HCT116 (cell line): ENCODE results near the gene SLC38A3. TPM values are rescaled to one million over a fixed set of nuclear protein-coding genes. Genes with fewer than 3 reads are reported as not detected.
A peak's percentile ranks its signal among the peaks of the same experiment; 100 is the strongest.

Experiments
- ATAC-seq: fragments of 200-7000 bp; cut with Tn5 transposase; 2 replicates; pipeline ENCODE4 v1.9.1; 2020; ENCODE audit warnings: mild to moderate bottlenecking, moderate library complexity
- BruUV-seq: library from RNA; stranded (reverse); fragments of 400-500 nt; replicated peaks from 2 replicates; lab custom pipeline; 2021; lab: Mats Ljungman, UMichigan
- CTCF ChIA-PET: fragments of 300-600 bp; sonication (Branson Sonifier 250); formaldehyde crosslinking; loops from one replicate; lab custom pipeline; 2021; ENCODE audit warnings: antibody characterized with exemption; lab: Charles Lee
- POLR2A ChIA-PET: fragments of 300-600, 350-600 bp; sonication (Branson Sonifier 250); formaldehyde crosslinking; loops from one replicate; lab custom pipeline; 2021; ENCODE audit warnings: antibody characterized with exemption; lab: Charles Lee
- RAD21 ChIA-PET, 2 experiments: fragments of 300-600 bp; sonication (Branson Sonifier 250); formaldehyde crosslinking; loops; one replicate each; lab custom pipeline; 2023; ENCODE audit warnings: low total read pairs in 2 of 2; ENCODE audit not compliant: uncharacterized antibody in 2 of 2, unreplicated experiment in 2 of 2, low non-redundant PET in 1 of 2; lab: Charles Lee
- DNase-seq: peaks from one replicate; pipeline ENCODE4 v3.0.0-alpha.2; 2010; ENCODE audit warnings: low read depth, low spot score
- H2AFZ ChIP-seq: fragments of 200-600 bp; shearing (Covaris generic), sonication (generic); 2 replicates; pipeline ENCODE4 v1.6.1; 2017; ENCODE audit warnings: low read depth, mixed run types, mixed read lengths, antibody characterized with exemption, low read length; ENCODE audit not compliant: poor library complexity, severe bottlenecking
- H3K27ac ChIP-seq: 2 replicates; pipeline ENCODE4 v1.5.1; 2012; ENCODE audit warnings: low read depth, low read length
- H3K27me3 ChIP-seq: fragments of 200-600 bp; sonication (generic); 2 replicates; pipeline ENCODE4 v1.6.1; 2016; ENCODE audit warnings: mixed run types, low read length, mixed read lengths; ENCODE audit not compliant: insufficient read depth
- H3K36me3 ChIP-seq, 2 experiments: fragments of 200-500 bp in 1 of 2; fragments of 200-600 bp in 1 of 2; sonication (Bioruptor generic) in 1 of 2; sonication (generic) in 1 of 2; 2 replicates each; pipeline versions ENCODE4 v1.5.1 to v1.6.1; 2014 to 2016; ENCODE audit warnings: low read length in 2 of 2, inconsistent platforms in 1 of 2, mixed read lengths in 1 of 2, mixed run types in 1 of 2; ENCODE audit not compliant: insufficient read depth in 2 of 2, control insufficient read depth in 1 of 2
- H3K4me1 ChIP-seq, 2 experiments: fragments of 200-600 bp in 1 of 2; sonication (generic) in 1 of 2; 2 replicates each; pipeline versions ENCODE4 v1.5.1 to v1.6.1; 2012 to 2017; ENCODE audit warnings: low read length in 2 of 2, inconsistent platforms in 1 of 2, mild to moderate bottlenecking in 1 of 2, mixed read lengths in 1 of 2, mixed run types in 1 of 2, moderate library complexity in 1 of 2; ENCODE audit not compliant: insufficient read depth in 2 of 2, control insufficient read depth in 1 of 2
- H3K4me2 ChIP-seq: fragments of 200-600 bp; sonication (generic); 2 replicates; pipeline ENCODE4 v1.6.1; 2017; ENCODE audit warnings: mixed run types, low read length, mixed read lengths
- H3K4me3 ChIP-seq, 2 experiments: fragments of 200-600 bp in 1 of 2; sonication (generic) in 1 of 2; replicated peaks in 1 of 2; 2 replicates each; pipeline ENCODE4 v1.5.1; 2011 to 2016; ENCODE audit warnings: low read length in 2 of 2, control low read depth in 1 of 2, low read depth in 1 of 2, mild to moderate bottlenecking in 1 of 2, mixed read lengths in 1 of 2, mixed run types in 1 of 2
- H3K79me2 ChIP-seq: fragments of 200-600 bp; sonication (generic); 2 replicates; pipeline ENCODE4 v1.6.1; 2017; ENCODE audit warnings: mild to moderate bottlenecking, mixed run types, low read length, moderate library complexity, mixed read lengths; ENCODE audit not compliant: insufficient read depth
- H3K9ac ChIP-seq: fragments of 200-600 bp; sonication (generic); 2 replicates; pipeline ENCODE4 v1.6.1; 2016; ENCODE audit warnings: low read length, mixed read lengths
- H3K9me2 ChIP-seq: fragments of 200-600 bp; sonication (generic), shearing (Covaris generic); 2 replicates; pipeline ENCODE4 v1.6.1; 2017; ENCODE audit warnings: mixed run types, mild to moderate bottlenecking, moderate library complexity; ENCODE audit not compliant: insufficient read depth
- H3K9me3 ChIP-seq, 2 experiments: fragments of 200-500 bp in 1 of 2; fragments of 200-600 bp in 1 of 2; sonication (Bioruptor generic) in 1 of 2; sonication (generic) in 1 of 2; 2 replicates each; pipeline ENCODE4 v1.6.1; 2014 to 2017; ENCODE audit warnings: low read length in 2 of 2, mixed read lengths in 2 of 2, inconsistent platforms in 1 of 2, low read depth in 1 of 2, mild to moderate bottlenecking in 1 of 2, mixed run types in 1 of 2, moderate library complexity in 1 of 2; ENCODE audit not compliant: control insufficient read depth in 1 of 2, insufficient read depth in 1 of 2
- H4K20me1 ChIP-seq: fragments of 200-600 bp; sonication (generic), shearing (Covaris generic); 2 replicates; pipeline ENCODE4 v1.6.1; 2017; ENCODE audit warnings: mixed run types, mild to moderate bottlenecking, moderate library complexity; ENCODE audit not compliant: insufficient read depth
- ATF3 ChIP-seq: IDR thresholded peaks from 2 replicates; pipeline ENCODE4 v1.6.1; 2012
- CTCF ChIP-seq, 3 experiments: fragments of 200-600 bp in 1 of 3; sonication (generic) in 1 of 3; IDR thresholded peaks in 2 of 3; conservative IDR thresholded peaks in 1 of 3; 2 replicates each; pipeline ENCODE4 v1.5.1; 2012 to 2017; ENCODE audit warnings: low read depth in 2 of 3, low read length in 2 of 3, antibody characterized with exemption in 1 of 3, borderline replicate concordance in 1 of 3, control low read depth in 1 of 3, mild to moderate bottlenecking in 1 of 3, mixed read lengths in 1 of 3, mixed run types in 1 of 3, moderate library complexity in 1 of 3; ENCODE audit not compliant: insufficient read depth in 1 of 3
- EGR1 ChIP-seq: IDR thresholded peaks from 2 replicates; pipeline ENCODE4 v1.6.1; 2012; ENCODE audit warnings: low read depth
- ELF1 ChIP-seq: IDR thresholded peaks from 2 replicates; pipeline ENCODE4 v1.6.1; 2012; ENCODE audit warnings: low read depth, borderline replicate concordance
- FOSL1 ChIP-seq: IDR thresholded peaks from 2 replicates; pipeline ENCODE4 v1.6.1; 2012; ENCODE audit warnings: low read depth
- POLR2A ChIP-seq: IDR thresholded peaks from 2 replicates; pipeline ENCODE4 v1.7.0; 2011; ENCODE audit warnings: borderline replicate concordance; ENCODE audit not compliant: insufficient read depth, insufficient read length; ENCODE audit errors: extremely low read depth
- REST ChIP-seq: IDR thresholded peaks from 2 replicates; pipeline ENCODE4 v1.6.1; 2012; ENCODE audit warnings: low read depth
- SIN3A ChIP-seq: IDR thresholded peaks from 2 replicates; pipeline ENCODE4 v1.6.1; 2012; ENCODE audit warnings: low read depth
- TCF7L2 ChIP-seq: IDR thresholded peaks from 2 replicates; pipeline ENCODE4 v1.7.0; 2011; ENCODE audit warnings: borderline replicate concordance, inconsistent platforms; ENCODE audit not compliant: insufficient read depth, insufficient read length; ENCODE audit errors: extremely low read depth
- ZBTB33 ChIP-seq: IDR thresholded peaks from 2 replicates; pipeline ENCODE4 v1.6.1; 2011; ENCODE audit warnings: mild to moderate bottlenecking, low read length, moderate library complexity; ENCODE audit not compliant: insufficient replicate concordance; ENCODE audit errors: extremely low read depth
- ZFX ChIP-seq: fragments of 450-650 bp; IDR thresholded peaks from 2 replicates; pipeline ENCODE4 v1.6.1; 2017
- intact Hi-C: fragments of 100-400 bp; cut with micrococcal nuclease; formaldehyde crosslinking; loops from 2 replicates; pipeline ENCODE4 v1.10.0; 2022
- total RNA-seq: library from RNA; stranded (reverse); gene quantifications from one replicate; pipeline ENCODE4 v1.2.1, GENCODE V29; 2021; ENCODE audit not compliant: unreplicated experiment

Gene SLC38A3
- total RNA-seq, 1 experiment from 2014 or later: 3.1 TPM

- CTCF ChIA-PET: no interaction called here
- no peak overlapping the region for H3K27ac ChIP-seq
- 0 out of 6 replicates have a peak, but pooled peaks of 1 of the 3 experiments have one; percentile 7 for TF ChIP-seq CTCF (IDR thresholded peaks at IDR 0.05 in 2 of 3, conservative IDR thresholded peaks at IDR 0.05 in 1 of 3; ENCODE audit: borderline replicate concordance in 1 of 3, insufficient read depth in 1 of 3, low read depth in 2 of 3, low read length in 2 of 3)
- no peak for TF ChIP-seq POLR2A
- no peak for TF ChIP-seq SIN3A
- TF ChIP-seq FOSL1: no peak
- TF ChIP-seq, all 23 proteins: peak for 1
- H3K4me2 ChIP-seq: no peak overlapping the region
- DNase-seq (no peak), ATAC-seq (no peak)
- H3K4me1 ChIP-seq: peaks cover 14 to 55% of the 10 kb centered on the region in 2 experiments
- RAD21 ChIA-PET: no interaction called here
- H3K27me3 ChIP-seq: no peaks in the 10 kb centered on the region
- no peak overlapping the region for H3K9ac ChIP-seq
- POLR2A ChIA-PET: no interaction called here
- no peaks in the 10 kb centered on the region for H3K9me3 ChIP-seq
- no TSS peak for BruUV-seq
- H3K79me2 ChIP-seq: no peaks in the 10 kb centered on the region
- no peak overlapping the region for H2AFZ ChIP-seq
- H4K20me1 ChIP-seq: no peaks in the 10 kb centered on the region
- no peaks in the 10 kb centered on the region for H3K9me2 ChIP-seq
- intact Hi-C loops: no loop called here
- H3K36me3 ChIP-seq: no peaks in the 10 kb centered on the region; a peak in 1 of 4 replicates
- H3K4me3 ChIP-seq: no peak overlapping the region
Measured at GRCh38 chr3:50158530-50159146, 46.4 kb upstream of the SLC38A3 start.

- Histone ChIP-seq H4K20me1 (no peaks in the 10 kb centered on the region), H3K36me3 (no peaks in the 10 kb centered on the region; a peak in 1 of 4 replicates), H3K9ac (no peak overlapping the region), H2AFZ (no peak overlapping the region), H3K9me2 (no peaks in the 10 kb centered on the region), H3K27ac (no peak overlapping the region), H3K9me3 (no peaks in the 10 kb centered on the region), H3K4me2 (peak overlapping the region; percentile 42), H3K27me3 (no peaks in the 10 kb centered on the region), H3K79me2 (no peaks in the 10 kb centered on the region), H3K4me3 (no peak overlapping the region), H3K4me1 (peaks cover 14 to 46% of the 10 kb centered on the region in 2 experiments)
- TF ChIP-seq TCF7L2 (no peak), ZFX (no peak), ELF1 (no peak), ZBTB33 (no peak), EGR1 (no peak), ATF3 (no peak), REST (no peak)
- ChIA-PET CTCF (no interaction called here), RAD21 (no interaction called here), POLR2A (no interaction called here)
- intact Hi-C loops: no loop called here
- BruUV-seq: no TSS peak
- ATAC-seq (no peak), DNase-seq (no peak)
Measured at GRCh38 chr3:50160561-50160983, 44.5 kb upstream of the SLC38A3 start.
